ENCODE measurements around the gene RYK. TPM values are rescaled to one million over a fixed set of nuclear protein-coding genes. Genes with fewer than 3 reads are reported as not detected.
"Not testable (repeated sequence)": the region's sequence is repeated elsewhere in the genome, so short reads cannot be mapped to it uniquely, and the experiment has no call there.

The RYK gene
- total RNA-seq, 1 experiment from 2014 or later = 76.1 TPM

GRCh38 chr3:134201201-134202130 lies 49.2 kb downstream of the RYK start:
- Mint-ChIP-seq H3K27ac (ENCODE audit: low read depth, unreplicated experiment) (peak overlapping the region; percentile 79), H3K4me1 (ENCODE audit: insufficient read depth, unreplicated experiment) (peaks cover 29% of the 10 kb centered on the region), H3K27me3 (ENCODE audit: insufficient read depth, unreplicated experiment) (no peaks in the 10 kb centered on the region), H3K36me3 (ENCODE audit: insufficient read depth, unreplicated experiment) (peaks cover 29% of the 10 kb centered on the region), H3K9me3 (ENCODE audit: unreplicated experiment) (no peaks in the 10 kb centered on the region), H3K4me3 (ENCODE audit: unreplicated experiment) (peak overlapping the region; percentile 59)
- CTCF ChIA-PET = interaction anchor here (0.6 to 12.3 kb wide), 19 partner anchors 10 to 290 kb away, joined by 3 to 248 read pairs (median 5); no protein-coding TSS in a partner anchor
- intact Hi-C loops (cut with micrococcal nuclease) = loop anchor here (2.0 kb wide), 1 partner anchor 271 kb away; no protein-coding TSS in a partner anchor
- TF ChIP-seq, protein P1, sequence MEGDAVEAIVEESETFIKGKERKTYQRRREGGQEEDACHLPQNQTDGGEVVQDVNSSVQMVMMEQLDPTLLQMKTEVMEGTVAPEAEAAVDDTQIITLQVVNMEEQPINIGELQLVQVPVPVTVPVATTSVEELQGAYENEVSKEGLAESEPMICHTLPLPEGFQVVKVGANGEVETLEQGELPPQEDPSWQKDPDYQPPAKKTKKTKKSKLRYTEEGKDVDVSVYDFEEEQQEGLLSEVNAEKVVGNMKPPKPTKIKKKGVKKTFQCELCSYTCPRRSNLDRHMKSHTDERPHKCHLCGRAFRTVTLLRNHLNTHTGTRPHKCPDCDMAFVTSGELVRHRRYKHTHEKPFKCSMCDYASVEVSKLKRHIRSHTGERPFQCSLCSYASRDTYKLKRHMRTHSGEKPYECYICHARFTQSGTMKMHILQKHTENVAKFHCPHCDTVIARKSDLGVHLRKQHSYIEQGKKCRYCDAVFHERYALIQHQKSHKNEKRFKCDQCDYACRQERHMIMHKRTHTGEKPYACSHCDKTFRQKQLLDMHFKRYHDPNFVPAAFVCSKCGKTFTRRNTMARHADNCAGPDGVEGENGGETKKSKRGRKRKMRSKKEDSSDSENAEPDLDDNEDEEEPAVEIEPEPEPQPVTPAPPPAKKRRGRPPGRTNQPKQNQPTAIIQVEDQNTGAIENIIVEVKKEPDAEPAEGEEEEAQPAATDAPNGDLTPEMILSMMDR (IDR thresholded peaks at IDR 0.05; ENCODE audit: unreplicated experiment) = no peak
- no TSS peak for BruUV-seq (replicated peaks)
- POLR2A ChIA-PET = interaction anchor here (0.6 to 4.2 kb wide), 24 partner anchors 11 to 1227 kb away, joined by 3 to 33 read pairs (median 3); partner anchors contain the start of genes AMOTL2, ANAPC13, CEP63 and RYK
- DNase-seq (ENCODE audit: unreplicated experiment) = peak; percentile 89

GRCh38 chr3:134199880-134200279 lies 50.8 kb downstream of the RYK start:
- H3K27ac Mint-ChIP-seq (ENCODE audit: low read depth, unreplicated experiment); BruUV-seq (replicated peaks); H3K9me3 Mint-ChIP-seq (ENCODE audit: unreplicated experiment); H3K27me3 Mint-ChIP-seq (ENCODE audit: insufficient read depth, unreplicated experiment); DNase-seq (ENCODE audit: unreplicated experiment); H3K4me3 Mint-ChIP-seq (ENCODE audit: unreplicated experiment): not testable (repeated sequence)
- Mint-ChIP-seq H3K36me3 (ENCODE audit: insufficient read depth, unreplicated experiment) (peaks cover 32% of the 10 kb centered on the region), H3K4me1 (ENCODE audit: insufficient read depth, unreplicated experiment) (peaks cover 29% of the 10 kb centered on the region)
- CTCF ChIA-PET = interaction anchor here (0.7 to 12.3 kb wide), 19 partner anchors 9 to 292 kb away, joined by 3 to 248 read pairs (median 5); no protein-coding TSS in a partner anchor
- intact Hi-C loops (cut with micrococcal nuclease) = loop anchor here (2.0 to 5.0 kb wide), 2 partner anchors 182 to 269 kb away; no protein-coding TSS in a partner anchor
- POLR2A ChIA-PET = interaction anchor here (0.7 to 4.2 kb wide), 4 partner anchors 12 to 273 kb away, joined by 3 to 33 read pairs (median 12); partner anchors contain the start of gene RYK

- H3K4me1 Mint-ChIP-seq (ENCODE audit: insufficient read depth, unreplicated experiment) = peaks cover 29% of the 10 kb centered on the region
- no peak for DNase-seq (ENCODE audit: unreplicated experiment)
- peaks cover 32% of the 10 kb centered on the region for H3K36me3 Mint-ChIP-seq (ENCODE audit: insufficient read depth, unreplicated experiment)
- CTCF ChIA-PET = interaction anchor here (0.6 to 12.3 kb wide), 19 partner anchors 9 to 1361 kb away, joined by 3 to 248 read pairs (median 4); no protein-coding TSS in a partner anchor
- BruUV-seq (replicated peaks) = no TSS peak
- no peak overlapping the region for H3K4me3 Mint-ChIP-seq (ENCODE audit: unreplicated experiment)
- POLR2A ChIA-PET = interaction anchor here (0.7 to 4.2 kb wide), 4 partner anchors 13 to 273 kb away, joined by 3 to 33 read pairs (median 12); partner anchors contain the start of gene RYK
- intact Hi-C loops (cut with micrococcal nuclease) = loop anchor here (5.0 kb wide), 1 partner anchor 183 kb away; no protein-coding TSS in a partner anchor
- peak overlapping the region; percentile 20 for H3K27ac Mint-ChIP-seq (ENCODE audit: low read depth, unreplicated experiment)
- H3K27me3 Mint-ChIP-seq (ENCODE audit: insufficient read depth, unreplicated experiment) = no peaks in the 10 kb centered on the region
- TF ChIP-seq, protein P1 (IDR thresholded peaks at IDR 0.05; ENCODE audit: unreplicated experiment) = no peak
- H3K9me3 Mint-ChIP-seq (ENCODE audit: unreplicated experiment) = no peaks in the 10 kb centered on the region
Measured at GRCh38 chr3:134199240-134199639, 51.4 kb downstream of the RYK start.

- no peak for DNase-seq (ENCODE audit: unreplicated experiment)
- H3K9me3 Mint-ChIP-seq (ENCODE audit: unreplicated experiment) = no peaks in the 10 kb centered on the region
- TF ChIP-seq, protein P1 (IDR thresholded peaks at IDR 0.05; ENCODE audit: unreplicated experiment) = no peak
- POLR2A ChIA-PET = interaction anchor here (1.1 to 4.2 kb wide), 2 partner anchors 9 to 14 kb away, joined by 5 to 33 read pairs; no protein-coding TSS in a partner anchor
- H3K27ac Mint-ChIP-seq (ENCODE audit: low read depth, unreplicated experiment) = peak overlapping the region; percentile 20
- H3K36me3 Mint-ChIP-seq (ENCODE audit: insufficient read depth, unreplicated experiment) = peaks cover 39% of the 10 kb centered on the region
- no peak overlapping the region for H3K4me3 Mint-ChIP-seq (ENCODE audit: unreplicated experiment)
- CTCF ChIA-PET = interaction anchor here (0.7 to 12.3 kb wide), 30 partner anchors 8 to 380 kb away, joined by 3 to 248 read pairs (median 4); no protein-coding TSS in a partner anchor
- no TSS peak for BruUV-seq (replicated peaks)
- intact Hi-C loops (cut with micrococcal nuclease) = loop anchor here (5.0 kb wide), 1 partner anchor 184 kb away; no protein-coding TSS in a partner anchor
- H3K27me3 Mint-ChIP-seq (ENCODE audit: insufficient read depth, unreplicated experiment) = no peaks in the 10 kb centered on the region
- H3K4me1 Mint-ChIP-seq (ENCODE audit: insufficient read depth, unreplicated experiment) = peaks cover 29% of the 10 kb centered on the region
Measured at GRCh38 chr3:134198414-134198813, 52.2 kb downstream of the RYK start.
